Superior temporal gyrus (tissue), 1 donor: ENCODE data around the gene PCNX3.
A peak's percentile ranks its signal among the peaks of the same experiment; 100 is the strongest.

Source experiments
- DNase-seq: peaks from one replicate; pipeline ENCODE4 v3.0.0-alpha.2; 2016; ENCODE audit errors: extremely low spot score

The PCNX3 gene

GRCh38 chr11:65615229-65615949 lies at the start of gene PCNX3:
Gene PCNX3, plus strand, starts transcription at chr11:65615776. Its CDS starts 536 bp downstream, at chr11:65616312.
- peak; percentile 100 for DNase-seq

- DNase-seq = no peak
These were observed 46.2 kb upstream of the PCNX3 start for GRCh38 chr11:65569164-65569972.

- DNase-seq = peak; percentile 98
These were observed 45.3 kb upstream of the PCNX3 start, which contains the start of gene ZNRD2 for GRCh38 chr11:65569973-65570918. Gene ZNRD2, plus strand, starts transcription at chr11:65570477. Its CDS starts 15 bp downstream, at chr11:65570492.

- DNase-seq = no peak
These were observed 44.2 kb upstream of the PCNX3 start for GRCh38 chr11:65571420-65571819.

GRCh38 chr11:65571940-65572339 lies 43.6 kb upstream of the PCNX3 start:
- DNase-seq = peak; percentile 19

- DNase-seq = peak; percentile 82
These were observed 43.1 kb upstream of the PCNX3 start, which contains the start of gene FAM89B for GRCh38 chr11:65572356-65573051. Gene FAM89B, plus strand, starts transcription at chr11:65572538. Its CDS starts 132 bp downstream, at chr11:65572670.

GRCh38 chr11:65573391-65574079 lies 42.0 kb upstream of the PCNX3 start:
- DNase-seq = peak; percentile 12

- DNase-seq = peak; percentile 67
These were observed 41.3 kb upstream of the PCNX3 start for GRCh38 chr11:65574109-65574810.

GRCh38 chr11:65574811-65575567 lies 40.6 kb upstream of the PCNX3 start:
- peak; percentile 18 for DNase-seq

GRCh38 chr11:65575568-65576231 lies 39.9 kb upstream of the PCNX3 start, which contains the start of gene EHBP1L1:
Gene EHBP1L1, plus strand, starts transcription at chr11:65576053. Its CDS starts 250 bp downstream, at chr11:65576303.
- no peak for DNase-seq

- no peak for DNase-seq
These were observed 39.2 kb upstream of the PCNX3 start for GRCh38 chr11:65576232-65576866.

GRCh38 chr11:65576867-65577755 lies 38.5 kb upstream of the PCNX3 start:
- no peak for DNase-seq

- DNase-seq = no peak
These were observed 37.8 kb upstream of the PCNX3 start for GRCh38 chr11:65577756-65578109.

GRCh38 chr11:65578134-65578533 lies 37.4 kb upstream of the PCNX3 start:
- no peak for DNase-seq

GRCh38 chr11:65578667-65579066 lies 36.9 kb upstream of the PCNX3 start:
- no peak for DNase-seq

GRCh38 chr11:65579291-65579690 lies 36.3 kb upstream of the PCNX3 start:
- DNase-seq = no peak
